Coronary artery (tissue), 2 donors: ENCODE results near the gene INPP5A.

ENCODE experiments used
- DNase-seq: peaks from one replicate; pipeline ENCODE4 v3.0.0-alpha.2; 2017; ENCODE audit warnings: low spot score
- H3K27ac ChIP-seq, 2 donors: fragments of 200-600 bp; sonication (generic); one replicate each; pipeline ENCODE4 v1.5.1; 2016 to 2019
- H3K4me3 ChIP-seq: fragments of 200-600 bp; sonication (generic); 2 replicates; pipeline ENCODE4 v1.5.1; 2016; ENCODE audit warnings: mild to moderate bottlenecking, moderate library complexity
- CTCF ChIP-seq: fragments of 200-600 bp; sonication (generic); IDR thresholded peaks from one replicate; pipeline ENCODE4 v1.5.1; 2019; ENCODE audit warnings: antibody characterized with exemption

INPP5A gene

GRCh38 chr10:132604686-132605085 lies 67.1 kb downstream of the INPP5A start:
- no peak overlapping the region for H3K27ac ChIP-seq
- H3K4me3 ChIP-seq, result no peak overlapping the region
- DNase-seq, result no peak
- TF ChIP-seq CTCF, result no peak

GRCh38 chr10:132605390-132605789 lies 67.8 kb downstream of the INPP5A start:
- H3K4me3 ChIP-seq, result no peak overlapping the region
- DNase-seq, result peak; percentile 55

DNA sequence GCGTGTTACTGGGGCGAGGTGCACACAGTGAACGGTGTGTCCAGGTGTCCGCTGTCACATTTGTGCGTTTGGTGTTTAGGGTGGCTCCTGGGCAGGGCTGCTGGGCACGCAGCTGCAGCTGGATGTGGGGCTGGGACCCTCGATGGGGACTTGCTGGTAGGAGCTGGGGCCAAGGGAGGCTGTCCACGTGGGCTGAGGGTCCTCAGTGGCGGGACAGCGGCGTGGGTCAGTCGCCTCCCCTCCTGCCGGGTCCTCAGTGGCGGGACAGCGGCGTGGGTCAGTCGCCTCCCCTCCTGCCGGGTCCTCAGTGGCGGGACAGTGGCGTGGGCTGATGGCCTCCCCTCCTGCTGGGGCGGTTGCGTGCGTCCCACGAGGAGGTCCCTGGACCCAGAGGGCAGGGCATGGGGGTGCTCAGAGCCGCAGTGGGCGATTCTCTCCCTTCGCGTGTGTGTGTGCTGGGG lies 68.5 kb downstream of the INPP5A start:
- H3K4me3 ChIP-seq, result peak overlapping the region; percentile 53
- TF ChIP-seq CTCF, result no peak
- peak; percentile 67 for DNase-seq

More at GRCh38 chr10:132605390-132605789, 67.8 kb downstream of the INPP5A start:
- no peak for TF ChIP-seq CTCF
- H3K27ac ChIP-seq, result no peak overlapping the region

GRCh38 chr10:132606536-132607316 lies 69.1 kb downstream of the INPP5A start:
- Histone ChIP-seq H3K27ac (no peak overlapping the region), H3K4me3 (peak overlapping the region; percentile 53)
- DNase-seq, result peak; percentile 72
- no peak for TF ChIP-seq CTCF

More for the DNA sequence above, 68.5 kb downstream of the INPP5A start:
- H3K27ac ChIP-seq, result no peak overlapping the region

- no peak for TF ChIP-seq CTCF
- Histone ChIP-seq H3K27ac (no peak overlapping the region), H3K4me3 (peak overlapping the region; percentile 53)
- peak; percentile 53 for DNase-seq
Measured at GRCh38 chr10:132607491-132607890, 69.9 kb downstream of the INPP5A start.

DNA sequence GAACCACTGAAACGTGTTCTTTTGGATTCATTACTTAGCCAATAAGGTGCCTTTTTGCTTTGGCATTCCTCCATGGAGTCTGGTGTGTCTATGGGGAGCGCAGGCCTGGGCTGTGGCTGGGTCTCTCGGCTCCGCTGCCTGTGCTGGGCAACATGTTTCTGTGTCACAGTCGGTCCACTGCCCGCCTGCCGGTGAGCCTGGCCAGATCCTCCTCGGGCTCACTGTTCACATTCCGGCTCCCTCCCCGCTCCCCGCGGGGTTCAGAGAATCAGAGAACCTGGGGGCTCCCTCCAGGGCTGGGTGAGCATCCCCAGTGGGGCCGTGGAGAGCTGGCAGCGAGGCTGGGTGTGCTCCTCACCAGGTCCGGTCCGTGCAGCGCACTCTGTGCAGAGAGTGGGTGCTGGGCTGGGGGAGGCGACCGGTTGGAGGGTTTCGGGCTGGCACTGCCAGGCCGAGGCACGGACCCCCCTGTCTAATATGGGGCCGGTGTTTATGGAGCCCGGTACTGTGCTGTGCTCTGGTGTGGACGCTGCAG lies 70.4 kb downstream of the INPP5A start:
- TF ChIP-seq CTCF, result no peak
- peak; percentile 74 for DNase-seq
- Histone ChIP-seq H3K4me3 (no peak overlapping the region), H3K27ac (no peak overlapping the region)
